ENCODE data around the gene GRIP1.

The GRIP1 gene

DNA sequence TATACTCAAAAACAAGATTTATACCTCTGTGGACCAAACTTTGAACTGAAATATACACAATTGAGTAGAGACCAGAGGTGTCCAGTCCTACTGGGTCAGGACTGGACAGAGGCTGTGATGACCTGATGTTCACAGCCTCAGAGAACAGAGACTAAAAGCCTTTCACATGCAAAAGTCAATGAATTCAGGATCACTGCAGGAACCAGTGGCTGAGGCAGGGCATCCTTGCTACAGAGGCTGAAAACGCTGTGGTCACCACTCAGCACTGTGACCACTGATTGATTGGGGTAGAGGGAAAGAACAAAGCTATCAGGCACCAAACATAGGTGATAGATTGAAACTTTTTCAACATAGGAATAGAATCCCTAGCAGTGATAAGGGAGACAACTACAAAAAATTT lies 25.1 kb downstream of the GRIP1 start:
- Mint-ChIP-seq H3K36me3 (ENCODE audit: low read depth) (no peaks in the 10 kb centered on the region), H3K4me3 (no peak overlapping the region), H3K27ac (no peak overlapping the region), H3K27me3 (ENCODE audit: low read depth) (no peaks in the 10 kb centered on the region), H3K9me3 (no peaks in the 10 kb centered on the region), H3K4me1 (no peaks in the 10 kb centered on the region)
- TF ChIP-seq CTCF (IDR thresholded peaks at IDR 0.05; ENCODE audit: unreplicated experiment in 3 of 3) = no peak

DNA sequence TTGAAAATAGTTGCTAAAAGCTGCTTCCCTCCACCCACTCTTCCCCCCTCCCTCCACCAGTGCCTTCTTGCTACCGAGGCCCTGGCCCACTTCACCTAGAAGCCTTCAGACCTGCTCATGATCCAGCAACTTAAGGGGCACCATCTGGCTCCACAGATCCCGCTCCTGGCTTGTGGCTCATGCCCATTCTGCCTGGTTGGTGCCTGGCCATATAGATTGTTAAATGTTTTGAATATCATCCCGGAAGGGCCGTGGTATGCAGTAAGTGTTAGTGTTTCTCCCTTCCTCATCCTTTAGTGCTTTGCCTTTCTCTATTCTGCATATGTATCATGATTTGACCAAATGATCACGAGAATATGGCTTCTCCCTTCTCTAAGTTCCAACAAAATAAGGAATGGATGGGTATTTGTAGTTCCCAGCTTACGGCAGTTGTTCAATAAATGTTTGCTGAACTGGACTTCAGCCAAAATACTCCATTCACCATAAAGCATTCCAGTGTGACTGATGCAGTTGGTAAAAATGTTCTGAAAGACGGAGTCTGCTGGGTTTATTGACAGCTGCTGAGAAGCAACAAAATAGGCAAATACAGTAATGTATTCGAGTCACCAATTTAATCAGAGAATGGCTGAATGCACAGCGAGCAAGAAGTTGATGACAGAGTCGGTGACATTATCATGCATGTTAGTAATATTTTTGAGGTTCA lies 30.7 kb downstream of the GRIP1 start:
- Mint-ChIP-seq H3K4me1 (peaks cover 18% of the 10 kb centered on the region), H3K9me3 (no peaks in the 10 kb centered on the region), H3K27ac (peak overlapping the region; percentile 39 to 86 (median 63)), H3K4me3 (no peak overlapping the region), H3K36me3 (ENCODE audit: low read depth) (no peaks in the 10 kb centered on the region), H3K27me3 (ENCODE audit: low read depth) (no peaks in the 10 kb centered on the region)
- no peak for TF ChIP-seq CTCF (IDR thresholded peaks at IDR 0.05; ENCODE audit: unreplicated experiment in 3 of 3)

GRCh38 chr12:66647034-66647691 lies 31.7 kb downstream of the GRIP1 start:
- Mint-ChIP-seq H3K4me1 (peaks cover 18% of the 10 kb centered on the region), H3K27me3 (ENCODE audit: low read depth) (no peaks in the 10 kb centered on the region), H3K36me3 (ENCODE audit: low read depth) (no peaks in the 10 kb centered on the region), H3K9me3 (no peaks in the 10 kb centered on the region), H3K27ac (peak overlapping the region in 2 of 3 experiments; percentile 63 to 70), H3K4me3 (no peak overlapping the region)
- TF ChIP-seq CTCF (IDR thresholded peaks at IDR 0.05; ENCODE audit: unreplicated experiment in 3 of 3) = no peak

- Mint-ChIP-seq H3K27me3 (ENCODE audit: low read depth) (no peaks in the 10 kb centered on the region), H3K27ac (no peak overlapping the region), H3K4me3 (no peak overlapping the region), H3K9me3 (no peaks in the 10 kb centered on the region), H3K4me1 (peaks cover 40% of the 10 kb centered on the region), H3K36me3 (ENCODE audit: low read depth) (no peaks in the 10 kb centered on the region)
- TF ChIP-seq CTCF (IDR thresholded peaks at IDR 0.05; ENCODE audit: unreplicated experiment in 3 of 3) = no peak
Measured at GRCh38 chr12:66644151-66644550, 34.7 kb downstream of the GRIP1 start.

- no peak overlapping the region for H3K4me3 Mint-ChIP-seq
- no peak for TF ChIP-seq CTCF (IDR thresholded peaks at IDR 0.05; ENCODE audit: unreplicated experiment in 3 of 3)
Measured at GRCh38 chr12:66640691-66641460, 38.0 kb downstream of the GRIP1 start.

More at GRCh38 chr12:66640691-66641460, 38.0 kb downstream of the GRIP1 start:
- Mint-ChIP-seq H3K4me1 (peaks cover 52% of the 10 kb centered on the region), H3K9me3 (no peaks in the 10 kb centered on the region), H3K27me3 (ENCODE audit: low read depth) (no peaks in the 10 kb centered on the region), H3K27ac (peak overlapping the region in 2 of 3 experiments; percentile 1 to 57), H3K36me3 (ENCODE audit: low read depth) (no peaks in the 10 kb centered on the region)

Data from nephron (organoid).